Rectal smooth muscle tissue (tissue), 1 donor: ENCODE measurements around the gene COX8A.

Experiments used
- H3K27ac ChIP-seq: one replicate; pipeline ENCODE4 v1.7.0; 2013; ENCODE audit warnings: low read depth, low read length, inconsistent platforms
- H3K27me3 ChIP-seq: one replicate; pipeline ENCODE4 v1.7.0; 2013; ENCODE audit warnings: low read length; ENCODE audit not compliant: control insufficient read depth, insufficient read depth
- H3K36me3 ChIP-seq: one replicate; pipeline ENCODE4 v1.7.0; 2013; ENCODE audit warnings: low read length; ENCODE audit not compliant: control insufficient read depth, insufficient read depth
- H3K4me1 ChIP-seq: one replicate; pipeline ENCODE4 v1.7.0; 2013; ENCODE audit warnings: low read length; ENCODE audit not compliant: control insufficient read depth, insufficient read depth
- H3K4me3 ChIP-seq: one replicate; pipeline ENCODE4 v1.7.0; 2013; ENCODE audit warnings: low read length
- H3K9ac ChIP-seq: one replicate; pipeline ENCODE4 v1.7.0; 2013; ENCODE audit warnings: low read length

Gene COX8A

DNA sequence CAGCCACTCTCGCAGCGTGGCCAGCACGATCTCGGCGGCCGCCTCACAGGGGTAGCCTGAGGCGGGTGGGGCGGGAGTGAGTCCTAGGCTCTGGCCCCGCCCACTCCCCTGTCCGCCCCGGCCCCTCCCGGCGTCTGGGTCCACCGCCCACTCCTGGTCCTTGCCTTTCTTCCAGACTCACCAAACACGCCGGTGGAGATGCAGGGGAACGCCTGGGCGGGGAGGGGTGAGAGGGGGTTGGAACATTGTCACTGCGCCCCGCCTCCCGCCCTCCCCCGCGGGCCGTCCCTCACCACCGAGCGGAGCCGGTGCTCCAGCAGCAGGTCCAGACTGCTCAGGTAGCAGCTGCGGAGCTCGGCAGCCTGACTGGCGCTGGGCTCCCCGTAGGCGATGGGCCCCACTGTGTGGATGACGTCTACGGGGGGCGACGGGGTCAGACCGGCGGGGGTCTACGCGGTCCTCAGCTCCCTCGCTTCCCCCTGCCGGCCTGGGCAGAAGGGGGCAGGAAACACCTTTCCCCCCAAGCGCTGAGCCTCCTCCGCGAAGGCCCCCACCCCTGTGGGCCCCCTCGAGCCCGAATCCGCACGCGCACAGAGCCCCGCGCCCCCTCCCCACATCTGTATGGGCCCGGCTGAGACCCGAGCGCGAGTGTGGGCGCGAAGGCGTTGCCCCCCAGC lies 25.1 kb downstream of the COX8A start:
- Histone ChIP-seq H3K4me3 (peak overlapping the region; percentile 21), H3K4me1 (peaks cover 4% of the 10 kb centered on the region), H3K9ac (no peak overlapping the region), H3K27ac (no peak overlapping the region), H3K27me3 (no peaks in the 10 kb centered on the region), H3K36me3 (peaks cover 17% of the 10 kb centered on the region)

- no peaks in the 10 kb centered on the region for H3K27me3 ChIP-seq
- peak overlapping the region; percentile 51 for H3K4me3 ChIP-seq
- H3K36me3 ChIP-seq = peaks cover 17% of the 10 kb centered on the region
- H3K27ac ChIP-seq = no peak overlapping the region
- H3K4me1 ChIP-seq = peaks cover 4% of the 10 kb centered on the region
- H3K9ac ChIP-seq = no peak overlapping the region
Observed at GRCh38 chr11:64000026-64000739, 25.8 kb downstream of the COX8A start.

DNA sequence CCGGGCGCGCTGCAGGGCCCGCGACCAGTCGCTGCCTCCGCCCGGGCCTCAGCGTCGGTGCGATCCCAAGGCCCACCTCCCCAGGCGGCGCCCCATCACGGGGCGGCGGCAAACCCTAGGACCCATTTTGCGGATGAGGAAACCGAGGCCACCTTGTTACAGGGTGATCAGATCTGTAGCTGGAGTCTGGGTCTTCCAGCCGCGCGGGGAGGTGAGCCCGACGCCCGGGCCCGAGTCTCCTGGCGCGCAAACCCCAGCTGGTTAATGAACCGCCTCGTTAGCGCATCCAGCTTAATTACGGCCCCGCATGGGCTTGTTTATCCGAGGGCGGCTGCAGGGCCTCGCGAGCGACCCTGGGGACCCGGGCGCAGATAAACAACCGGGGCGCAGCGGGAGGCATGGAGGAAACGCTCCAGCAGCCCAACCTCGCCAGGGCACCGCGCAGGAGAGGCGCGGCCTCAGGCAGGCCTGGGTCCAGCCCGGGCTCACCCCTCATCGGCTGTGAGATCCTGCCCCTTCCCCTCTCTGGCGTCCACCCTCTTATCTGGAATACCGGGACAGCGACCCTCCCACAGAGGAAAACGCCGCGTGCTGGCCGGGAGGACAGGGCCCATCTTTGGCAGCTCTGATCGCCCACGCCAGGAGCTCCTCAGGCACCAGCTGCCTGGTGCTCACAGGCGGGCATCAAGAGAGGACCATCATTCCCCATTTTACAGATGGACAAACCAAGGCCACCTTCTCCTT lies 26.5 kb downstream of the COX8A start:
- Histone ChIP-seq H3K9ac (no peak overlapping the region), H3K36me3 (peaks cover 15% of the 10 kb centered on the region), H3K4me1 (peaks cover 4% of the 10 kb centered on the region), H3K27me3 (no peaks in the 10 kb centered on the region), H3K27ac (no peak overlapping the region), H3K4me3 (peak overlapping the region; percentile 51)

DNA sequence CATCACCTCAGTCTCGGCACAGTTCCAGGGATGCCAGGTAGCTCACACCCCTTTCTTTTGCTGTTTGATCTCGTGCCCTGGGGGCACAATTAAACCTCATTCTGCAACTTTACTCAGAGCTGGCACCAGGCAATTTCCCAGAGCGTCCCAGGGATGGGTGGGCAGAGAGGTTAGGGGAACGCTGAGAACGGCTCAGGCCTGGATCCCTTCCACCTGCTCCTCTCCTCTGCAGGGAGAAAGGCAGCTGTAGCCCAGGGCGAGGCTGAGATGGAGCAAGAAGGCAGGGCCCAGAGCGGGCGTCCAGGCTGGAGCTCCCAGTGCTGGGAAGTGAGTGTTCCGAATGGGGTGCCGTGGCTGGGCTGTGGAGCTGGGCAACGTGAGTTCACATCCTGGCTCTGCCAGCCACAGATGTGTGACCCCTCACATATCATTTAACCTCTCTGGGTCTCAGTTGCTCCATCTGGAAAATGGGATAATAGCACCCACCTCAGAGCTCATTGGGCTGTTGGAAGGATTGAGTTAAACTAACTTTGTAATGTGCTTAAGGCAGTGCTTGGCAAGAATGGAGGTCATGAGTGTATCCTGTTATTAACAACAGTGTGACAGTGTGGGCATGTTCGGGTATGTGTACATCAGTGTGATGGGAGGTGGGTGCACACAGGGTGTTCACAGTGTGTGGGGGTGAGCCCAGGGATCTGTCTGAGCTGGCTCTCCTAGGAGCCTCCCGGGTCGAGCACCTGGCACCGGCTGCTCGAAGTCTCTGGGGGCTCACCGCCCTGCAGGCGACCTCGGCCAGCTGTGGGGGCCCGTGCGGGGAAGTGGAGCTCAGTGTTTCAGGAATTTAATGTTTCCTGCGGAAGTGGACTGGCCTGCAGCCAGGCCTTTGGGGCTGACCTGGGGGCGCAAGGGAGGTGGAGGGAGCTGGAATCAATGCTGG lies 27.3 kb downstream of the COX8A start:
- Histone ChIP-seq H3K27ac (no peak overlapping the region), H3K27me3 (no peaks in the 10 kb centered on the region)

DNA sequence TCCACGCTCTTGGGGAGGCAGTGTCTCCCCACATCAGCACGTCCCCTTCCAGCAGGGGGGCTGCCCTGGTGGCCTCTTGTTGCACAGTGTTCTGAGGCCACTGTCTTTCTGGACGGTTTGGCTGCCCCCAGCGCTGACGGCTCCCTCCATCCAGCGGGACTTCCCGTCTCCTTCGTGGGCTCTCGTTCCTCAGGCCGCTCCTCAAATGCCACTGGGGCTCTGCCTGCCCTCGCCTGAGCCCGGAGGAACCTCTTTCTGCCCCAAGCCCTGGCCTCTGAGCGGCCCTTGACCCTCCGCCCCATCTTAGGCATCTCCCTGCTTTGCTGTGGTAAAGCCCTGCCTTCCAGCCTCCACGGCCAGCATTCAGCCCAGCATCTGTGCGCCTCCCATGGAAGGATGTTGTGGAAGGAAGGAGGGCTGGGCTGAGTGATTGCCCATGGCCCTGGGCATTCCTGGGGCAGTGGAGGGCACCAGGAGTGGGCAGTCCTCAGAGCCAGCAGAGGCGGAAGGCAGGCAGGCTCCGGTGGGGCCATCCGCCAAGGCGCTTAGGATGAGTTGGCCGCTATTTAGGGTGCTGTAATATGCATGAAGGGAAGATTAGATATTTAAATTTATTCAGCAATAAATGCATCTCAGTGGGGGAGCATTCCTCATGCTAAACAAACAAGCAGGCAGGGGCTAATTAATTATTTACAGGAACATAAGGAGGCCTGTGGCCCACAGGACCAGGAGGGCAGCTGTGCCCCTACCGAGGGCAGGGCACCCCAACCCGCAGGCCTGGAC lies 29.6 kb downstream of the COX8A start:
- no peak overlapping the region for H3K4me3 ChIP-seq
- H3K27ac ChIP-seq = no peak overlapping the region
- no peak overlapping the region for H3K9ac ChIP-seq
- H3K4me1 ChIP-seq = peaks cover 2% of the 10 kb centered on the region
- H3K27me3 ChIP-seq = no peaks in the 10 kb centered on the region
- H3K36me3 ChIP-seq = no peaks in the 10 kb centered on the region

More for the DNA sequence above, 27.3 kb downstream of the COX8A start:
- H3K4me1 ChIP-seq = peaks cover 4% of the 10 kb centered on the region
- peaks cover 12% of the 10 kb centered on the region for H3K36me3 ChIP-seq
- H3K9ac ChIP-seq = no peak overlapping the region
- H3K4me3 ChIP-seq = no peak overlapping the region

- H3K36me3 ChIP-seq = no peaks in the 10 kb centered on the region
- H3K27me3 ChIP-seq = no peaks in the 10 kb centered on the region
- H3K4me3 ChIP-seq = no peak overlapping the region
- no peak overlapping the region for H3K9ac ChIP-seq
- no peaks in the 10 kb centered on the region for H3K4me1 ChIP-seq
- H3K27ac ChIP-seq = no peak overlapping the region
Observed at GRCh38 chr11:64004590-64004984, 30.2 kb downstream of the COX8A start.

- no peaks in the 10 kb centered on the region for H3K4me1 ChIP-seq
- no peaks in the 10 kb centered on the region for H3K36me3 ChIP-seq
- H3K27me3 ChIP-seq = no peaks in the 10 kb centered on the region
- no peak overlapping the region for H3K4me3 ChIP-seq
- no peak overlapping the region for H3K9ac ChIP-seq
- H3K27ac ChIP-seq = no peak overlapping the region
Observed at GRCh38 chr11:64005691-64006090, 31.3 kb downstream of the COX8A start.

DNA sequence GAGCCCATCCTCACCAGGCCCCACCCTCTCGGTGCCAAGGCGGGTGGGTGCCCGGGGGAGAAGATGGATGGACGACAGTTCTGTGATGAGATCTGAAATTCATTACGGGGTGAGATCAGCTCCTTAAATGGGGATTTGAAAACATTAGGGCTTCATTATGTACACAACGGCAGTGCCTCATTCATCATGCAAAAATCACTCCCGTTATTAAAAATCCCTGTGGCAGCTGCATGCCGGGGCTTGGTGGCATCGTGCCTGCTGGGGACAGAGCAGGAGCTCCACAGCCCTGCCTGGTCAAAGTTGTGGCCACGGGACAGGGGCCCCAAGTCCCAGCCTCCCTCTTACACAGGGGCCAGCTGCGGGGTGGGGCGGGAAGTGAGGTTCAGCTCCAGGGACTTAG lies 32.0 kb downstream of the COX8A start:
- Histone ChIP-seq H3K4me1 (no peaks in the 10 kb centered on the region), H3K36me3 (no peaks in the 10 kb centered on the region), H3K27ac (no peak overlapping the region), H3K27me3 (no peaks in the 10 kb centered on the region), H3K9ac (no peak overlapping the region), H3K4me3 (no peak overlapping the region)

- Histone ChIP-seq H3K9ac (no peak overlapping the region), H3K4me1 (no peaks in the 10 kb centered on the region), H3K36me3 (no peaks in the 10 kb centered on the region), H3K4me3 (peak overlapping the region; percentile 44), H3K27me3 (no peaks in the 10 kb centered on the region), H3K27ac (no peak overlapping the region)
Observed at GRCh38 chr11:64007160-64007628, 32.8 kb downstream of the COX8A start.

GRCh38 chr11:64007629-64008282 lies 33.3 kb downstream of the COX8A start:
- Histone ChIP-seq H3K4me1 (no peaks in the 10 kb centered on the region), H3K9ac (peak overlapping the region; percentile 8), H3K36me3 (no peaks in the 10 kb centered on the region), H3K27ac (peak overlapping the region; percentile 7), H3K27me3 (no peaks in the 10 kb centered on the region), H3K4me3 (peak overlapping the region; percentile 44)
